Transverse colon (tissue), 4 donors: ENCODE measurements around the gene LMF1. TPM values are rescaled to one million over a fixed set of nuclear protein-coding genes. Genes with fewer than 3 reads are reported as not detected.

Experiments
- DNase-seq: peaks from one replicate; pipeline ENCODE4 v3.0.0-alpha.2; 2019
- H3K27ac ChIP-seq, 4 donors: fragments of 200-600 bp; sonication (generic); 2 replicates each; pipeline ENCODE4 v1.5.1; 2016 to 2018; ENCODE audit warnings: inconsistent platforms in 4 of 4
- H3K27me3 ChIP-seq: fragments of 200-600 bp; sonication (generic); 2 replicates; pipeline ENCODE4 v1.5.1; 2017; ENCODE audit warnings: inconsistent platforms
- H3K36me3 ChIP-seq, 4 donors: fragments of 200-600 bp; sonication (generic); 2 replicates each; pipeline ENCODE4 v1.5.1; 2017 to 2019; ENCODE audit warnings: inconsistent platforms in 4 of 4
- H3K4me1 ChIP-seq, 4 donors: fragments of 200-600 bp; sonication (generic); 2 replicates each; pipeline ENCODE4 v1.5.1; 2017 to 2020; ENCODE audit warnings: inconsistent platforms in 4 of 4
- H3K4me3 ChIP-seq, 4 donors: fragments of 200-600 bp; sonication (generic); 1 replicate in 1 of 4; 2 replicates in 3 of 4; pipeline versions ENCODE4 v1.5.1 to v1.6.1; 2017 to 2019; ENCODE audit warnings: inconsistent platforms in 4 of 4
- H3K9me3 ChIP-seq, 2 donors: fragments of 200-600 bp; sonication (generic); 2 replicates each; pipeline ENCODE4 v1.5.1; 2017 to 2019; ENCODE audit warnings: inconsistent platforms in 2 of 2
- CTCF ChIP-seq, 5 experiments: fragments of 200-600 bp in 3 of 5; fragments of 450-650 bp in 2 of 5; sonication (generic) in 3 of 5; IDR thresholded peaks; 1 replicate in 2 of 5; 2 replicates in 3 of 5; pipeline ENCODE4 v1.5.1; 2016 to 2017; ENCODE audit warnings: antibody characterized with exemption in 5 of 5, inconsistent platforms in 3 of 5, mild to moderate bottlenecking in 2 of 5, moderate library complexity in 1 of 5
- EP300 ChIP-seq: sonication (generic); formaldehyde crosslinking; IDR thresholded peaks from one replicate; pipeline ENCODE4 v1.6.1; 2017; ENCODE audit warnings: antibody characterized with exemption, low read depth
- POLR2A ChIP-seq: fragments of 450-650 bp; IDR thresholded peaks from one replicate; pipeline ENCODE4 v1.6.1; 2016; ENCODE audit warnings: antibody characterized with exemption, mild to moderate bottlenecking, moderate library complexity
- POLR2AphosphoS5 ChIP-seq, 3 donors: sonication (generic); formaldehyde crosslinking; IDR thresholded peaks; one replicate each; pipeline ENCODE4 v1.6.1; 2016; ENCODE audit warnings: antibody characterized with exemption in 3 of 3
- WGBS, 2 donors: methylation state at CpG; one replicate each; pipeline ENCODE4 v1.1.5; 2018; ENCODE audit warnings: low coverage in 1 of 2; 5-methylcytosine and 5-hydroxymethylcytosine counted together
- in situ Hi-C, 4 donors: fragments of 200-750 bp; cut with MboI; loops; one replicate each; pipeline versions ENCODE4 v1.15.0 to v1.15.1; 2017; ENCODE audit warnings: low sequenced_read_pairs in 3 of 4, low pct_ligation_motif_present in 1 of 4, low pct_unique_long_range_greater_than_20kb in 1 of 4
- intact Hi-C: fragments of 100-400 bp; cut with DNase I; formaldehyde crosslinking; loops from one replicate; pipeline ENCODE4 v1.15.1; 2023; ENCODE audit warnings: low total_unique reads
- total RNA-seq, 4 donors: library from RNA; depleted of rRNA; stranded (reverse); fragments of >200 nt; gene quantifications; one replicate each; pipeline ENCODE4 v1.1.0, GENCODE V29; 2016

LMF1 gene
- total RNA-seq, 4 donors from 2014 or later = 15.9 to 34.8 (median 19.6) TPM

GRCh38 chr16:869823-870641 is 100.8 kb downstream of the LMF1 start:
- Histone ChIP-seq H3K27me3 (no peaks in the 10 kb centered on the region), H3K4me3 (no peak overlapping the region), H3K9me3 (no peaks in the 10 kb centered on the region), H3K36me3 (no peaks in the 10 kb centered on the region), H3K27ac (no peak overlapping the region), H3K4me1 (no peaks in the 10 kb centered on the region)
- intact Hi-C loops (no loop called here), in situ Hi-C loops (no loop called here)
- DNase-seq = no peak
- TF ChIP-seq POLR2AphosphoS5 (IDR thresholded peaks at IDR 0.05) (no peak), POLR2A (no peak), EP300 (no peak), CTCF (IDR thresholded peaks at IDR 0.05) (no peak)
- WGBS, 2 donors = 94 to 100% methylated on average over 1 to 16 of the region's 32 CpGs

GRCh38 chr16:868846-869822 is 101.7 kb downstream of the LMF1 start:
- Histone ChIP-seq H3K4me1 (no peaks in the 10 kb centered on the region), H3K4me3 (no peak overlapping the region), H3K36me3 (no peaks in the 10 kb centered on the region), H3K27ac (no peak overlapping the region), H3K27me3 (no peaks in the 10 kb centered on the region), H3K9me3 (no peaks in the 10 kb centered on the region)
- DNase-seq = no peak
- WGBS, 2 donors = 96% methylated on average over 36 of the region's 37 CpGs; no CpG with 5 or more reads in 1 of the 2 donors
- intact Hi-C loops (no loop called here), in situ Hi-C loops (no loop called here)
- TF ChIP-seq CTCF (IDR thresholded peaks at IDR 0.05) = no peak
- TF ChIP-seq POLR2A = no peak
- TF ChIP-seq EP300 = no peak
- no peak for TF ChIP-seq POLR2AphosphoS5 (IDR thresholded peaks at IDR 0.05)

- no peaks in the 10 kb centered on the region for H3K36me3 ChIP-seq
- no peak for DNase-seq
These were observed 102.4 kb downstream of the LMF1 start for GRCh38 chr16:868386-868755.

More at GRCh38 chr16:868386-868755, 102.4 kb downstream of the LMF1 start:
- TF ChIP-seq EP300 (no peak), POLR2A (no peak), CTCF (IDR thresholded peaks at IDR 0.05) (no peak), POLR2AphosphoS5 (IDR thresholded peaks at IDR 0.05) (no peak)
- Histone ChIP-seq H3K9me3 (no peaks in the 10 kb centered on the region), H3K4me3 (no peak overlapping the region), H3K27ac (no peak overlapping the region), H3K27me3 (no peaks in the 10 kb centered on the region), H3K4me1 (no peaks in the 10 kb centered on the region)
- in situ Hi-C loops = no loop called here
- intact Hi-C loops = no loop called here
- 100% methylated on average over 2 of the region's 6 CpGs; no CpG with 5 or more reads in 1 of the 2 donors for WGBS, 2 donors
